ENCODE data around the gene RBM17.

- no peak for TF ChIP-seq ZFX (IDR thresholded peaks at IDR 0.05; ENCODE audit: borderline replicate concordance)
- no peak for TF ChIP-seq CTCF (IDR thresholded peaks at IDR 0.05)
Observed at GRCh38 chr10:6139470-6139869, 50.6 kb downstream of the RBM17 start.

All from 22Rv1 (cell line).